CD4-positive, alpha-beta T cell treated with Interleukin-1 beta for 1 hour (primary cell): ENCODE data around the gene KCNQ1OT1.

Experiments
- DNase-seq, 2 donors: peaks; one replicate each; pipeline ENCODE4 v3.0.0-alpha.2; 2020 to 2022

Gene KCNQ1OT1

DNA sequence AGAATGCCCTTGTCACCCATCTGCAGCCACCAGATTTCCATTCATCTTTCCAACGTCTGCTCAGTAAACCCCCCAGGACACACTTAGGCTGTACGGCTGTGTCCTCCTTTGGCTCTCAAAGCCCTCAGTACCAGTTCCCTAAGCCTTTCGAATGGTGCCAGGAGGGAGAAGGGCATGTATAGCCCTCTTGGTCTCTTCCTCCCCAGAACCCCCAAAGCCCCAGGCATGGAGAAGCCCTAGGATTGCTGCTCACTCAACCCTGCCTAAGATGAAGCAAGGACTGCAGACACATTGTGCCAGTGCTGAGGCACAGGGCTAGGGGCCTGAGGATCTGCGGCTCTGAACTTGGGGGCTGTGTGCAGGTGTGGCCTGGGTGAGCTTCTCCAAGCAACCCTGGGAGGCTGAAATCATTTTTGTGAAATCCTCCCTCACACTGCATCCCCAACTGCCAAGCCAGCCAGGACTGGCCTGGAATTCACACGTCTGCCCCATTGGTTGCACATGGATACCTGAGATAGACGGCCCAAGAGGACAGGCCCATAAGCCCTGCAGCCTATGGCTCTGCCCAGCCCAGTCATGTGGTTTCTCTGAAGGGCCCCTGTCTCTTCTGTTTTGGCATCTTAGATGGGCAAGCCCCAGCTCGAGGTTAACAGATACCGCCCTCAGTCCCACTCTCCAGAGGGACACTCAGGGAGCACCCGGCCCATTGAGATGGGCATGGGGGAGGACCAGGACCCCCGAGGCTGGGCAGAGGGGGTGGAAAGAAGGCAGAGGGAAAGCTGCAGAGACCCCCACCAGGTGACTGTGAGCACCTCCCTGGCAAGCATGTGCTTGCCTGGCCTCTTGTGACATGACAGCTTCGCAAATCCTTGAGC lies 34.0 kb downstream of the KCNQ1OT1 start:
- DNase-seq = no peak

DNA sequence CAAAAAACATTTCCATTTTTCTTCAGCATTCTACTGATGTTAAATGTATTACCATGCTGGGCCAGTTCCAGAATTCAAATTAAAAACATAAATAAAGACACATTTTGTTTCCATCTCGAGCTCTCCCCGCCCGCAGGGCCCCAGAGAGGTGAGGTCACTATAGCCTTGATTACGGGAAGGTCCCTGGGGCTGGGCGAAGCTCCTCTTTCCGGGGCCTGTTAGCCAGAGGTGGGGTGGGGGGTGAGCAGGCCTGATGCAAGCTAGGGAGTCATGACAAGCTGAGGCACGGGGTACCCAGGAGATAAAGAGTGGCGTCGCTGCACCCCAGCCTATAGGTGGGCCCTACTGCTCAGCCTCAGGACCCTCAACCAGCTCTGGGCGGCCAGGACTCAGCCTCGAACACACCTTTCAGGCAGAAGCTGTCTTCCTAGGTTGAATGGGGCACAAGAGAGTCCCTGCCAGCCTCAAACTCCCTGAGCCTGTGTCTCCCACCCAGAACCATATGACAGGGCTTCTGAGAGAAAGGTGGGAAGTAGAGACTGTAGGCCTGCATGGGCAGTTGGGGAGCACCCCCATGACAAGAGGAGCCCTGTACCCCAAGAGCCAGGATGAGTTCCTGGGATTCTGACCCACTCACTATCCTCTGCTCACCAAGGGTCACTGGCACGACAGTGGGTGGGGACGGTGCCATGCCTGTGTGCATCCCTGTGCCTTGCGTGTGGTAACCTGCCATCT lies 34.8 kb downstream of the KCNQ1OT1 start:
- no peak for DNase-seq

DNA sequence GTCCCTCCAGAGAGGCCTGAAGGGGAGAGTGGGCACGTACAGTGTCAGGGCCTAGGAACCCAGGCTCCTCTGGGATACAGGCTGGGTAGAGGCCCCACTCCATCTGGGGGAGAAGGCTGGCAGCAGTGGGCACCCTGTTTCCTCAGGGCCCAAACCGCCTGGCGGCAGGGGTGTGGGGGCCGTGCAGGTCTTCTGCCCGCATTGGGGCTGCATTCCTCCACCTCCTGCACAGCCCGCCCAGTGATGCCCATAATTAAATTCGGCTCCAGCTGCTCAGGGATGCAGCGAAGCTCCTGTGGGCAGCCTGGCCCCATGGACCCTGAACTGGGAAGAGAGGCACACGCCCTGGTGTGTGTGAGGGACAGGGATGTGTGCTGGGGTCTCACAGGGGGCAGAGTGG lies 35.4 kb downstream of the KCNQ1OT1 start:
- DNase-seq = no peak

DNA sequence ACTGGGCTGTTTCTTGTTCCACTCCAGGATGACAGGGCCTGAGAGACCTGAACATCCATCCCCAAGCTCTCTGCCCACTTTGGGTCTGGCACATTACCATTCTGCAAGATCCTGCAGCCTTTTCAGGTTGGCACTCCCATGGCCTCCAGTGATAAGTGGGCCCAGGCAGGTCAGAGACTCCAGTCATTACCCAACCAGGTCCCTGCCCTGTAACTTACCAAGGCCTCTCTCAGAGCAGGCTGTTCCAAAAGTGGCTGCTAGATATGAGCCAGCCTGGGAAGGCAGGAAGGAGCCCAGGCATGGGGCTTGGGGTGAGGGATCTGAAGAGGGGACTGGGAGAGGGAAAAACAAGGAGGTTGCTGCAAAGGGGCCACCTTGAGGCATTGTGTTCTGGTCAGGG lies 35.9 kb downstream of the KCNQ1OT1 start:
- no peak for DNase-seq

DNA sequence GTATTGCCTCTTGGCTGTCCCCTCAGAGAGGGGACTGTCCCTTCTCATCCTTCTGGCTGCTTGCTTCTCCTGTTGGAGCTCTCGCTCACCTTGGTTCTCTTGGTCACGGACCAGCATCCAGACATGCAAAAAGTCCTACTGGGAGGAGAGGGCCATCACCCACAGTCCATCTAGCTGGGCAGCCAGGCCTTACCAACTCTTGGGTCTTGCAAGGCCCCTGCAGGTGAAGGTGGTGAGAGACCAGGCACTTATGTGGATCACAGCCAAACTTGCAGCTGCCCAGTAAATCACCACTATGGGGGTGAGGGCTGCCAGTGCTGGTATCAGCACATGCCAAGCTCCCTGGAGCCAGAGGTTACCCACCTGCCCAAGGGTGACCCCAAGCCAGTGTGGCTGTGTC lies 36.3 kb downstream of the KCNQ1OT1 start:
- no peak for DNase-seq

DNA sequence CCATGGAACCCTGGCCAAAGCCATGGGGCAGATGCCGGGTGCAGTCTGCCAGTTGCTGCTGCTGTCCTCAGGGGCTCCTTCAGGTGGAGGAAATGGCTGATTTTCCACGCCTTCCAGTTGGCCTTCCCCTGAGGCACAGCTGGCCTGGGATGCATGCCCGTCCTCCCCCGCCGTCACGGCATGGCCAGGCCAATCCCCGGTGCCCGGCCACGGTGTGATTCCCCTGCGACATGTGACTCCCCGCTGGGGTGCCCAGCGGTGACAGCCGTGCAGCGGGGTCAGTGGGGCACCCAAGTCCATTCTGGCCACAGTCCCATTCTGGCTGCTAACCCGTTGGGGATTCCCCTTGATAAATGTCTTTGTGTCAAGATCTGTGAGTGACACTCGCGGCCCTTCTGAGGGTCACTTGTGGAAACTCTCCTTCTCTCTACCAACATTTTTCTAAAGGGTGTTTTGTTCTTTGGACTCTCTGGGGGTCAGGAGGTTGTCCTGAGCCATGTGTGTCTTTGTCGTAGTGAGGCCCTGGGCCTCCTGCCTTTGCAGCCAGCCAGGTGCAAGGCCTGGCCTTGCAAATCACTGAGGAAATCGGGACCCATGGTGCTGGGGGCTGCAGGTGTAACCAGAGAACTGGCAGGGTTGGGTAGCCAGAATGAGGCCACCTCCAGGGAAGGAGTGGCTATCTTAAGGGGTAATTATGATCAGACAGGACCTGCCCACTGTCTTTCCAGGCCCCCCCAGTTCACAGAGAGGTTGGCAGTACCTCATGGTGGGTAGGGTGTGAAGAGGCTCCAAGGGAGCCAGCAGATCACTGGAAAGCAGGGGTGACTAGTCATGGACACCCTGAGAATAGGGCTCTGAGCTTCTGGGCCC lies 37.1 kb downstream of the KCNQ1OT1 start:
- no peak for DNase-seq

DNA sequence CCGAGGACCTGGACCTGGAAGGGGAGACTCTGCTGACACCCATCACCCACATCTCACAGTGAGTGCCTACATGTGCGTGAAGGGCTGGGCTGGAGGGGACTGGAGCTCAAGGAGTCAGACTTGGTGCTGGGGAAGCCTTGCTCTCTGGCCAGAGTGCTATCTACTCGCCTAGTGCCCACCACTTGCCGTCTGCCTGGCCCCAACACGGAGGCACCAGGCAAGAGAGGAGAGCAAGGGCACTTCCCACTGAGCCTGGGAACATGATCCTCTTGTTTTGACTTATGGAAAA lies 37.8 kb downstream of the KCNQ1OT1 start:
- no peak for DNase-seq

DNA sequence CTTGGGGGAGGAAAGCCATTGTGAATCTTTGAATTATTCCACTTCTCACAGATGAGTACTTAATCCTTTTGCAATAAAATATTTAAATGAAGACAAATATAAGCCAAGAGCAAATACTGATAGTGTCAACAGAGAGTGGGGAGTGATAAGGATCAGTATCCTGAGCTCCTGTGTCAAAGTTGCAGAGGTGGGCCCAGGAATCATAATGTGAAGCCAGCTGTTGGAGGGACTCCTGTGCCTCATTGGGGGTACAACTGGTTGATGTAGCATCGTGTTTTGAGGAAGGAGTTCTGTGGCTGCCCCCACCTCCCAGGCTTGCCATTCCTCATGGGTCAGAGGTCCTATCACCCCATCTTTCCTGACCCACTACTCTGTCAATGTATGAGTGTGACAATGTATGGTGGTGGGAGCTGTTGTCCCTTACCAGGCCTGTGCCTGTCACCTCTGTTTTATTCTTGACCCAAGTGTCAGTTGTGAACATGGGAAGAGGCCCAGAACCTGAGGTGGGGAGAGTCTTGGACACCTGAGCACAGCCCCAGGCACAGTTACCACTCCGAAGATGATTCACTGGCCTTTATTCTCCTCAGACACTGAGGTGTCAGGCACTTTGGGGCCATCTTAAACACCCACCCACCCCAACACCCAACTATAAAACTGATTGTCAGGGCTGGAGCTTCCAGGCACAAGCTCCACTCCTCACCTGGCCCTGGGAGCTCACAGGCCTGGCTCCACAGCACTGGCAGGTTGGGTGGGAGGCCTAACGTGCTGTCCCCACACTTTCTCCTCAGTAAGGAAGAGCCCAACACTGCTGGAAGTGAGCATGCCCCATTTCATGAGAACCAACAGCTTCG lies 38.4 kb downstream of the KCNQ1OT1 start:
- no peak for DNase-seq

DNA sequence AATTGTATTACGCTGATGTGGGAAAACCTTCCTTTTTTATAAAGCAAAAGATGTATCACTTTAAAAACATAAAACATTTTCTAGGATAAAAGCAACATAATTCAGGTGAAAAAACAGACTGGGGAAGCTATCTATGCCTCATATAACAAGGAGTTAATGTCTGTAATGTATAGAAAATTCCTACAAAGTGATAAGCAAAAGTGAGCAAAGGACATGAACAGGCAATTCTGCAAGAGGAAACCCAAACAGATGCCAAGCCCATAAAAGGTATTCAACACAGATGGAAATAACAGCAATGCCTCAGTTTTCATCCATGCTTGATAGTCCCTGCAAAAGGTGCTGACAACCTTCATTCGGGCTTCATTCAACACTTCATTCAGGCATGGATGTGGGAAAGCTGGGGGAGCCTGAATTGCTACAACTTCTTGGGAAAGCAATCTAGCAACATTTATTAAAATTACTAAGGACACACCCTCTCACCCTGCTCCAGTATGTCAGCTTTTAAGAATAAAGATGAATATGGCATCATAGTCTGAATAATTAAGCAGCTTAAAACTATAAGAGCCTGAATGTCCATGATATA lies 39.3 kb downstream of the KCNQ1OT1 start:
- DNase-seq = no peak

DNA sequence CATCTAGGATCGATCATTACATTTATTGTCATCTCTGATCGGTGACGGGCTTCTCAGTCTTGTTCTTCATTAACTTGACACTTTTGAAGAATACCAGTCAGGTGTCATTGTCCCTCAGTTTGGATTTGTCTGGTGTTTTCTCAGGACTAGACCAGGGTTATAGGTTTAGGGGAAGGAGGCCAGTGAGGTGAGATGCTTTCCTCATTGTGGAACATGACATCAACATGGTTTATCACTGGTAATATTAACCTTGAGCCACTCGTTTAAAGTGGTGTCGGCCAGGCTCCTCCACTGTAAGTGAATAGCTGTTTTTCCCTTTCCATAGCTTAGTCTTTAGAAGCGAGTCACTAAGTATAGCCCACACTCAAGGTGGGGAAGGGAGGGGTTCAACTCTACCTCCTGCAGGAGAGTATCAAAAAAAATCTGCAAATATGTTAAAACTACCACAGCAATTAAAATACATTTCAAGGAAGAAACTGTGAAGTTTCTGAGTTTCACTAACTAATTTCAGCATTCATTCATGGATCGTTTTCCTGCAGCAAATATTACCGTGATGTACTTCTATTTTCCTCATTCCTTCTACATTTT lies 42.0 kb downstream of the KCNQ1OT1 start:
- no peak for DNase-seq

DNA sequence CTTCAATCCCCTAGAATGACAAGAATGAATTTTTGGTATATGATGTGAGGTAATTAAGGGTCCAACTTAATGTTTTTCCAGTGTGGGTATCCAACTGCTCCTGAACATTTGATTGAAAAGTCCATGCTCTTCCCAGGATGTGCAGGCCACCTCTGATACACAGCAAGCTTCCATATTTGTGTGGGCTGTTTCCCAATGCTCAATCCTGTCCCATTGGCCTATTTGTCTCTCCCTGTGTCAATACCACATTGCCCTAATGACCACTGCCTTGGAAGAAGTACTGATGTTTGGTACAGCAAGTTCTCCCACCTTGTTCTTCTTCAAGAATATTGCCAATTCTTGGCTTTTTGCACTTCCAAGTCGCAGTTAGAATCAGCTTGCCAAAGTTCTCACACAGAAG lies 42.9 kb downstream of the KCNQ1OT1 start:
- DNase-seq = no peak

DNA sequence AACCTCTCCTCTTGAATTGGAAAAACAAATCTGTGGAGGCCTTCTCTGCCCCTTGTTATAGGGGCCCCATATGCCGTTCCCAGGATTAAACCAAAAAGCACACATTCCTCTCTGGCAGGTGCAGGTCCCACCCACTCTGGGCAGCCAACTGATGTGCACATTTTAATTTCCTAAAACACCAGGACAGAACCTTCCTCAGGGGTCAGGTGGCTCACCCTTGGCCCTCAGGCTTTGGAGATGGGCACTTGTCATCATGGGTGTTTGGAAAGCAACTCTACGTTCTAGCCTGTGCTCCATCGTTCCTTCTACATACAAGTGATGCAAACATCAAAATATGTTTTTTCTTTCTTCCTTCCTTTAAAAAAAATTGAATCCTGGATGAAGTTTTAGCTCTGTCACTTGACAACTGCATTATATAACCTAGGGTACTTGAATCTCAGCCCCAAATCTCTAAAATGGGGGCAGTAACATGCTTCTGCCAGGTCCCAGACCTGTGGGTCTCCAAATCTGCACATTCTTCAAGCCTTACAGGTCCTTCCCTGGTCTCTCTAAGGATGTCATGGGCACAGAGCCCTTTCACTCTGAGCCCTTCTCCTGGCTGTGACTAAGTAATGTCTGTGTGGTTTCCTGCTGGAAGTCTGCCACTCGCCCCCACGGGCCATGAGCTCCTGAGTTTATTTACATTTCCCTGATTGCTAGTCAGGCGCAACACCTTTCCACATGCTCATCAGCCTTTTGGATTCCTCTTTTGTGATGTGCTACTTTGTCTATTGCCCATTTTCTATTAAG lies 43.8 kb downstream of the KCNQ1OT1 start:
- no peak for DNase-seq

DNA sequence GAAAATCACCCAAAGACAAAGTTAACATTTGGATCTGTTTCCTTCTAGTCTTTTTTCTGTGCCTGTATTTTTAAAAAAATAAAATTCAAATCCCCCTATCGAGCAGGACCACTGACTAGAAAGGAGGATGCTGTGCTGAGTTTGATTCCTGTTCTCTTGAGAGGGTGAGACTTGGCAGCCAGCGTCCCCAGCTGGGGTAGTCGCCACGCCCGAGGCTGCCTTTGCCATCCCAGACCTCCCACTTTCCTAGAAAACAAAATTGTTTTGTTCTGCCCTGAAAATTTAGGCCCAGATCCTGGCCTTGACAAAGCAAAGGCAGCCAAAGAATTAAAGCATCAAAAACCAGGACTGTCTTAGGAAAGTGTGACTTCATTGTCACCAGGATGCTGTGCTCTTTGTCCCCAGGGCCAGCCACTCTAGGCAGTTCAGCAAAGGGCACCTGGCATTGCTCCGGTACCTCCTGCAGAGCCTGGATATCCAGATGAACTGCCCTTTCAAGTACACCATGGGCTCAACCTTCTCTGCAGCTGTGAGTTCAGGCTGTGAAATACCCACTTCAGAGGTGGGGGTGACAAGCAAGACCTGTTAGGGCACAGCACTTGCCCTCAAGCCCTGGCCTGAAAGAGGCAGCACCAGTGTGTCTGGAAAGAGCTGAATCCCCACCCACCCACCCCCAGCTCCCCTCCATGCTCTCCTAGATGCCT lies 44.6 kb downstream of the KCNQ1OT1 start:
- DNase-seq = no peak

DNA sequence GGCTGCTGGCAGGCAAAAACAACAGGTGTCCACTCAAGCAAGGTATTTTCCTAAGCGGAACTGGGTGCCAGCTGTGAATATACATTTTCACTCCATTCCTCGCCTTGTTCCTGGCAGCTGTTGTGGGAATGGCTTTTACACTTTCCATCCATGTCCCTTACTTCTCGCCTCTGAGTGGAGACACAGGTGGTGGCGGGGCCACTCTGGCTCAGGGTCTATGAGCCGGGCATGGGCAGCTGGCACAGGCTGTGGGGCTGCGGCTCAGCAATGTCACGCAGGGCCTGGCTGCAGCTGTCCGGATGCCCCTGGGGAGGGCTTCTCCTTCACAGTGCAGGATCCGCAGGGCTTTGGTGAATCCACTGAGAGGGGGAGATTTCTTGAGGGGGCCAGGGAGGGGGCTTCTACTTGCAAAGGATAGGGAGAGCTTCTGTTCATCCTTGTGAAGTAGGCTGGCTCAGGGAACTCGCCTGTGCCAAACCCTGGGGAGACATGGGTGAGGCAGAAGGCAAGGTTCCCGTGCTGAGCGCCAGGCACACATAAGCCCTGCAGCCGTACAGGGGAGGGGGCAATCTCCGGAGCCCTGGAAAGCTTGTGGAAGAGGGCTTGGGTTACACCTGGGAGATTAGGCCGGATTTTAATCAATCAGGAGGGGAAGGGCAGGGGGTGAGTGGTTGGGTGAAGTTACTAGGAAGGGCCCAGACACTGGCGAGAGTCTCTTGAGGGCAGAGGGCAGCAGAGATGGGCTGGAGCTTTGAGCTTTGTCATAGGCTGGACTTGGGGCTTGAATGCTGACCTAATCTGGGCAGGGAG lies 45.7 kb downstream of the KCNQ1OT1 start:
- DNase-seq = no peak

DNA sequence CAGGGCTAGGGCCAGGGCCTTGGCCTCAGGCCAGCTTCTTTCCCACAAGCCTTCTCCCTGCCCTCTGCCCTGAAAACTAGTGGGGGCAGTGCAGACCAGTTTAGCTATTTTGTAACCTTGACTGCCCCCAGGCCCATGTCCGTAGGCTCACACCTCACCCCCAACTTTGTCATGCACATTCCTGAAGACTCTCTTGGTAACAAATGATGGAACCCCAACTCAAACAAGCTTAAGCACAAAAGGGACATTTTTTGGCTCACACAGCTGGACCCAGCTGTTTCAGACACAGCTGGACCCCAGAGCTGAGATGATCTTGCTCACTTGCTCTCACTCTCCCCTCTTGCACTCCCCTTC lies 46.6 kb downstream of the KCNQ1OT1 start:
- no peak for DNase-seq

DNA sequence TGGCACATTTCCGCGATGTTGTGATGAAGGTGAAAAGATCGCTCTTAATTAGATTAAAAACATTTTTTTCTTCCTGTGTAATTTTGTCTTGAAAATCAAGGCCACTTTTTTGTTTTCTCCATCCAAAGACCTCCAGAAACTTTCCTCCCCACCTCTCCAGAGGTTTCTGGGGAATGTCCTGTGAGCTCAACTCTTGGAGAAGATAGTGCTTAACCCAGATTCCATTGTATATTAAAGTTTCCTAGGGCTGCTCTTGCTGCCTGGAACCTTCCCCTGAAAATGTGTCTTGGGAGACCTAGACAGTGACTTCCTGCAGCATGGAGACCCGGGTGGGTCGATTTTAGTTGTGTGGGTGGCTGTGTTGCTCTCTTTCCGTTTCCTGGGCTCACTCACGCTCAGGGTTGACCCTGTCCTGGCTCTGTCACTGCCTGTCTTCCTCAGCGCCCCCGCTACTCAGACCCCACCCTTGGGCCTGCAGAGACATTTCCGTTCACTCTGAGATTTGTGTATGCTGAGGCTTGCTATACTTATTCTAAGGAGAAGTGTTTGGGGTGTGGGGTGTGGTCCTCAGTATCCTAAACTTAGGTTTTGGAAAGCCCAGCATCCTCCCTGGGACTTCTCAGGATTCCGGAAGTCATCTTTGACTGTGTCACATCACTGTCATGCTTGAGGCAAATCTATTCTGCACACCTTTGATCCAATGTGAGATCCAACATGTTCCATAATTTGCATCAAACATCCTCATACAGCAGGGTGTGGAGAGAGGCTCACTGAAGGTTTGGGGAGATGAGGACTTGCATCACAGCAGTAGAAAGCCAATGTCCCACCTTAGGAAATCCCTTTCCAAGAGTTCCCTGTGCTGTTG lies 47.2 kb downstream of the KCNQ1OT1 start:
- DNase-seq = no peak

DNA sequence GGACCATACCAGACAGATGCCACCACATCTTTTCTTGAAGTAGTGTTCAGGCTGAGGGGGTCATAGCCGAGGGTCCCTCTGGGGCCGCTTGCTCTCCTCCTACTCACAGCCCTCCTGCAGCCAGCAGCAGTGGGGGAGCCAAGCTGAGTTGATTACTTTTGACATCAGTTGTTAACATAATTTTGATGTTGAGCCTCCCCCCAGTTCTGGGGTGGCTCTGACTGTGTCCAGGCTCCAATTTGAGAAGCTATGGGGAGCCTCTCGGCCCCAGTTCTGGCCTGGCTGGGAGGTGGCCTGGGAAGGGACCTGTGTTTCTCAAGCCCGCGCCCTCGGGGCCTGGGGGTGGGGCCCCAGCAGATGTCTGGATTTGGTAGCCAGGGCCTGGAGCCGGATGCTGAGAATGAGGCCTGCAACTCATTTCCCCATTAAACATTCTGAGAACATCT lies 47.9 kb downstream of the KCNQ1OT1 start:
- DNase-seq = no peak

DNA sequence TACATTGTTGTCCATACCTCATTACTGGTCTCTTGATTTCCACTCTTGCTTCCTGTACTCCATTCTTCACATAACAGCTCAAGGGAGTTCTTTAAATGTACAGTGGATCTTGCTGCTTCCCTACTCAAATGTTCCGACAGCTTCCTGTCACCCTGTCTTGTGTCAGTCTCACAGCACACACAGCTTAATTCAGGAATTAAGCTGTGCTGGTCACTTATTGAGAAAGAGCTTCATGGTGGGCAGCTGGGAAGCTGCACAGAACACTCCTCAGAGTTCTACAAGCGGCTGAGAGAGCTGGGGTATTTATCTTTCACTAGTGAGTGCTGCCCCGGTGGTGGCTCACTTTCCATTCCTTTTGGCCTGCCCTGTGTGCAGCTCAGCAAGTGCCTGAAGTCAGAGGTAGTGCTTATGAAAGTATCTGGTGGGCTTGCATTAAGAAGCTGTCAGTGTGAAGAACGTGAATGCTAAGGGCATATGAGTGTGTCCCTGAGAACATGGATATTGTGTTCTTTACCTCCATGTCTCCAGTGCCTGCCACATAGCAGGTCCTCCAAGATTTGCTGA lies 48.7 kb downstream of the KCNQ1OT1 start:
- DNase-seq = no peak
